ENCODE results near the gene SEC14L1.

Gene SEC14L1

GRCh38 chr17:77174928-77175661 is 34.3 kb downstream of the SEC14L1 start:
- H3K79me2 ChIP-seq (ENCODE audit: control insufficient read depth, insufficient read depth, low read length, poor library complexity) = no peaks in the 10 kb centered on the region
- H3K27me3 ChIP-seq (ENCODE audit: insufficient read depth, low read length) = no peaks in the 10 kb centered on the region
- H3K4me2 ChIP-seq (ENCODE audit: low read length) = no peak overlapping the region
- no peak overlapping the region for H3K4me3 ChIP-seq (ENCODE audit: low read depth, low read length)
- no peak overlapping the region for H2BK12ac ChIP-seq (ENCODE audit: low read length)
- no peak overlapping the region for H2BK5ac ChIP-seq (ENCODE audit: low read depth, low read length, poor library complexity)
- H4K12ac ChIP-seq (ENCODE audit: low read depth, low read length) = no peak overlapping the region
- no peak overlapping the region for H3K18ac ChIP-seq (ENCODE audit: low read length)
- peaks cover 6 to 13% of the 10 kb centered on the region in 2 experiments for H3K36me3 ChIP-seq (ENCODE audit: control insufficient read depth in 1 of 2, insufficient read depth in 2 of 2, low read length in 2 of 2)
- H3K79me1 ChIP-seq (ENCODE audit: low read length) = no peaks in the 10 kb centered on the region
- no peak overlapping the region for H3K4ac ChIP-seq (ENCODE audit: low read depth, low read length)
- H3K9ac ChIP-seq (ENCODE audit: low read length) = no peak overlapping the region
- peaks cover 15% of the 10 kb centered on the region for H3K9me3 ChIP-seq (ENCODE audit: insufficient read depth, low read depth, low read length)
- no CpG with 5 or more reads among the region's 10 CpGs for WGBS (ENCODE audit: extremely low coverage, insufficient coverage, insufficient read length)
- no peak overlapping the region for H2AFZ ChIP-seq (ENCODE audit: insufficient read depth, low read length, poor library complexity)
- no peak overlapping the region for H3K27ac ChIP-seq (ENCODE audit: low read depth, low read length)
- no peak overlapping the region for H2AK5ac ChIP-seq (ENCODE audit: low read length)
- no peak overlapping the region for H3K14ac ChIP-seq (ENCODE audit: low read length)
- H4K91ac ChIP-seq (ENCODE audit: low read depth, low read length) = no peak overlapping the region
- no peak overlapping the region for H3K23ac ChIP-seq (ENCODE audit: low read length)
- H3K4me1 ChIP-seq (ENCODE audit: control insufficient read depth in 1 of 2, insufficient read depth in 2 of 2, low read length in 2 of 2) = peaks cover 0 to 4% of the 10 kb centered on the region in 2 experiments
- H2BK120ac ChIP-seq (ENCODE audit: insufficient read depth, low read length, poor library complexity) = no peak overlapping the region
- DNase-seq = no peak
- no peak overlapping the region for H4K8ac ChIP-seq (ENCODE audit: low read depth, low read length)

- Histone ChIP-seq H3K4me2 (ENCODE audit: low read length) (no peak overlapping the region), H3K36me3 (ENCODE audit: control insufficient read depth in 1 of 2, insufficient read depth in 2 of 2, low read length in 2 of 2) (peaks cover 6 to 13% of the 10 kb centered on the region in 2 experiments), H2AFZ (ENCODE audit: insufficient read depth, low read length, poor library complexity) (no peak overlapping the region), H3K79me1 (ENCODE audit: low read length) (no peaks in the 10 kb centered on the region), H3K9me3 (ENCODE audit: insufficient read depth, low read depth, low read length) (peaks cover 15% of the 10 kb centered on the region), H3K27ac (ENCODE audit: low read depth, low read length) (no peak overlapping the region), H3K14ac (ENCODE audit: low read length) (no peak overlapping the region), H2BK12ac (ENCODE audit: low read length) (no peak overlapping the region), H3K4me1 (ENCODE audit: control insufficient read depth in 1 of 2, insufficient read depth in 2 of 2, low read length in 2 of 2) (peaks cover 0 to 4% of the 10 kb centered on the region in 2 experiments), H3K4me3 (ENCODE audit: low read depth, low read length) (no peak overlapping the region), H2AK5ac (ENCODE audit: low read length) (no peak overlapping the region), H2BK5ac (ENCODE audit: low read depth, low read length, poor library complexity) (no peak overlapping the region), H2BK120ac (ENCODE audit: insufficient read depth, low read length, poor library complexity) (no peak overlapping the region), H3K23ac (ENCODE audit: low read length) (no peak overlapping the region), H3K4ac (ENCODE audit: low read depth, low read length) (no peak overlapping the region), H4K91ac (ENCODE audit: low read depth, low read length) (no peak overlapping the region), H3K79me2 (ENCODE audit: control insufficient read depth, insufficient read depth, low read length, poor library complexity) (no peaks in the 10 kb centered on the region), H3K9ac (ENCODE audit: low read length) (no peak overlapping the region), H4K12ac (ENCODE audit: low read depth, low read length) (no peak overlapping the region), H4K8ac (ENCODE audit: low read depth, low read length) (no peak overlapping the region), H3K18ac (ENCODE audit: low read length) (no peak overlapping the region), H3K27me3 (ENCODE audit: insufficient read depth, low read length) (no peaks in the 10 kb centered on the region)
- whole genome bisulfite sequencing (ENCODE audit: extremely low coverage, insufficient coverage, insufficient read length) = no CpG with 5 or more reads among the region's 3 CpGs
- peak in 1 of 2 donors; percentile 52 for DNase-seq
These were observed 36.4 kb downstream of the SEC14L1 start for GRCh38 chr17:77177002-77177741.

GRCh38 chr17:77178050-77178449 is 37.3 kb downstream of the SEC14L1 start:
- no peak overlapping the region for H4K12ac ChIP-seq (ENCODE audit: low read depth, low read length)
- no peak overlapping the region for H2BK5ac ChIP-seq (ENCODE audit: low read depth, low read length, poor library complexity)
- no peak for DNase-seq
- H3K23ac ChIP-seq (ENCODE audit: low read length) = no peak overlapping the region
- no CpG with 5 or more reads among the region's 5 CpGs for WGBS (ENCODE audit: extremely low coverage, insufficient coverage, insufficient read length)
- H3K14ac ChIP-seq (ENCODE audit: low read length) = no peak overlapping the region
- H2AK5ac ChIP-seq (ENCODE audit: low read length) = no peak overlapping the region
- H3K27me3 ChIP-seq (ENCODE audit: insufficient read depth, low read length) = no peaks in the 10 kb centered on the region
- H3K79me2 ChIP-seq (ENCODE audit: control insufficient read depth, insufficient read depth, low read length, poor library complexity) = peaks cover 2% of the 10 kb centered on the region
- H3K4me1 ChIP-seq (ENCODE audit: control insufficient read depth in 1 of 2, insufficient read depth in 2 of 2, low read length in 2 of 2) = peaks cover 0 to 4% of the 10 kb centered on the region in 2 experiments
- no peak overlapping the region for H3K18ac ChIP-seq (ENCODE audit: low read length)
- no peak overlapping the region for H3K27ac ChIP-seq (ENCODE audit: low read depth, low read length)
- H2AFZ ChIP-seq (ENCODE audit: insufficient read depth, low read length, poor library complexity) = no peak overlapping the region
- H3K4ac ChIP-seq (ENCODE audit: low read depth, low read length) = no peak overlapping the region
- H3K36me3 ChIP-seq (ENCODE audit: control insufficient read depth in 1 of 2, insufficient read depth in 2 of 2, low read length in 2 of 2) = peaks cover 6 to 13% of the 10 kb centered on the region in 2 experiments
- H3K79me1 ChIP-seq (ENCODE audit: low read length) = no peaks in the 10 kb centered on the region
- H2BK12ac ChIP-seq (ENCODE audit: low read length) = no peak overlapping the region
- no peak overlapping the region for H4K91ac ChIP-seq (ENCODE audit: low read depth, low read length)
- H2BK120ac ChIP-seq (ENCODE audit: insufficient read depth, low read length, poor library complexity) = no peak overlapping the region
- peaks cover 15% of the 10 kb centered on the region for H3K9me3 ChIP-seq (ENCODE audit: insufficient read depth, low read depth, low read length)
- H4K8ac ChIP-seq (ENCODE audit: low read depth, low read length) = no peak overlapping the region
- no peak overlapping the region for H3K9ac ChIP-seq (ENCODE audit: low read length)
- no peak overlapping the region for H3K4me2 ChIP-seq (ENCODE audit: low read length)
- H3K4me3 ChIP-seq (ENCODE audit: low read depth, low read length) = no peak overlapping the region

GRCh38 chr17:77178563-77178962 is 37.8 kb downstream of the SEC14L1 start:
- H3K79me1 ChIP-seq (ENCODE audit: low read length) = no peaks in the 10 kb centered on the region
- H2AFZ ChIP-seq (ENCODE audit: insufficient read depth, low read length, poor library complexity) = no peak overlapping the region
- H3K9me3 ChIP-seq (ENCODE audit: insufficient read depth, low read depth, low read length) = peaks cover 12% of the 10 kb centered on the region
- H3K14ac ChIP-seq (ENCODE audit: low read length) = no peak overlapping the region
- peak overlapping the region; percentile 43 for H3K4me3 ChIP-seq (ENCODE audit: low read depth, low read length)
- no CpG with 5 or more reads among the region's 14 CpGs for WGBS (ENCODE audit: extremely low coverage, insufficient coverage, insufficient read length)
- no peak overlapping the region for H2BK120ac ChIP-seq (ENCODE audit: insufficient read depth, low read length, poor library complexity)
- H3K36me3 ChIP-seq (ENCODE audit: control insufficient read depth in 1 of 2, insufficient read depth in 2 of 2, low read length in 2 of 2) = peaks cover 6 to 13% of the 10 kb centered on the region in 2 experiments
- H2BK5ac ChIP-seq (ENCODE audit: low read depth, low read length, poor library complexity) = no peak overlapping the region
- H4K12ac ChIP-seq (ENCODE audit: low read depth, low read length) = no peak overlapping the region
- no peak overlapping the region for H2AK5ac ChIP-seq (ENCODE audit: low read length)
- no peak overlapping the region for H3K27ac ChIP-seq (ENCODE audit: low read depth, low read length)
- no peak overlapping the region for H2BK12ac ChIP-seq (ENCODE audit: low read length)
- H3K18ac ChIP-seq (ENCODE audit: low read length) = no peak overlapping the region
- no peak overlapping the region for H4K8ac ChIP-seq (ENCODE audit: low read depth, low read length)
- H3K23ac ChIP-seq (ENCODE audit: low read length) = no peak overlapping the region
- no peak overlapping the region for H3K9ac ChIP-seq (ENCODE audit: low read length)
- H3K27me3 ChIP-seq (ENCODE audit: insufficient read depth, low read length) = no peaks in the 10 kb centered on the region
- no peak overlapping the region for H3K4ac ChIP-seq (ENCODE audit: low read depth, low read length)
- peaks cover 2% of the 10 kb centered on the region for H3K79me2 ChIP-seq (ENCODE audit: control insufficient read depth, insufficient read depth, low read length, poor library complexity)
- no peak overlapping the region for H3K4me2 ChIP-seq (ENCODE audit: low read length)
- DNase-seq = no peak
- no peak overlapping the region for H4K91ac ChIP-seq (ENCODE audit: low read depth, low read length)
- peaks cover 0 to 4% of the 10 kb centered on the region in 2 experiments for H3K4me1 ChIP-seq (ENCODE audit: control insufficient read depth in 1 of 2, insufficient read depth in 2 of 2, low read length in 2 of 2)

Data from trophoblast cell (in vitro differentiated cells and primary cell).